ENCODE measurements around the gene UBXN6.

UBXN6 gene

GRCh38 chr19:4501691-4502090 is 44.1 kb upstream of the UBXN6 start:
- peaks cover 51% of the 10 kb centered on the region for H3K36me3 ChIP-seq (ENCODE audit: insufficient read depth, low read length)
- no peak overlapping the region for H3K27ac ChIP-seq (ENCODE audit: low read depth, low read length)
- H3K9me3 ChIP-seq (ENCODE audit: low read length): no peaks in the 10 kb centered on the region
- no peaks in the 10 kb centered on the region for H3K27me3 ChIP-seq (ENCODE audit: control insufficient read depth in 1 of 2, insufficient read depth in 2 of 2, low read length in 2 of 2)
- peaks cover 8% of the 10 kb centered on the region for H3K4me1 ChIP-seq (ENCODE audit: insufficient read depth, low read length)
- H3K4me3 ChIP-seq (ENCODE audit: low read depth in 1 of 2, low read length in 2 of 2): no peak overlapping the region
- H3K9ac ChIP-seq (ENCODE audit: low read length): no peak overlapping the region

- Histone ChIP-seq H3K9ac (ENCODE audit: low read length) (no peak overlapping the region), H3K9me3 (ENCODE audit: low read length) (no peaks in the 10 kb centered on the region), H3K36me3 (ENCODE audit: insufficient read depth, low read length) (peaks cover 49% of the 10 kb centered on the region), H3K27ac (ENCODE audit: low read depth, low read length) (no peak overlapping the region), H3K4me1 (ENCODE audit: insufficient read depth, low read length) (peaks cover 5% of the 10 kb centered on the region), H3K4me3 (ENCODE audit: low read depth in 1 of 2, low read length in 2 of 2) (no peak overlapping the region), H3K27me3 (ENCODE audit: control insufficient read depth in 1 of 2, insufficient read depth in 2 of 2, low read length in 2 of 2) (no peaks in the 10 kb centered on the region)
Observed at GRCh38 chr19:4500841-4501591, 43.4 kb upstream of the UBXN6 start.

GRCh38 chr19:4499855-4500254 is 42.3 kb upstream of the UBXN6 start:
- no peak overlapping the region for H3K4me3 ChIP-seq (ENCODE audit: low read depth in 1 of 2, low read length in 2 of 2)
- H3K36me3 ChIP-seq (ENCODE audit: insufficient read depth, low read length): peaks cover 38% of the 10 kb centered on the region
- no peak overlapping the region for H3K27ac ChIP-seq (ENCODE audit: low read depth, low read length)
- H3K27me3 ChIP-seq (ENCODE audit: control insufficient read depth in 1 of 2, insufficient read depth in 2 of 2, low read length in 2 of 2): no peaks in the 10 kb centered on the region
- peaks cover 4% of the 10 kb centered on the region for H3K4me1 ChIP-seq (ENCODE audit: insufficient read depth, low read length)
- no peak overlapping the region for H3K9ac ChIP-seq (ENCODE audit: low read length)
- no peaks in the 10 kb centered on the region for H3K9me3 ChIP-seq (ENCODE audit: low read length)

GRCh38 chr19:4499318-4499717 is 41.7 kb upstream of the UBXN6 start:
- Histone ChIP-seq H3K4me1 (ENCODE audit: insufficient read depth, low read length) (no peaks in the 10 kb centered on the region), H3K27me3 (ENCODE audit: control insufficient read depth in 1 of 2, insufficient read depth in 2 of 2, low read length in 2 of 2) (no peaks in the 10 kb centered on the region), H3K36me3 (ENCODE audit: insufficient read depth, low read length) (peaks cover 39% of the 10 kb centered on the region), H3K9ac (ENCODE audit: low read length) (no peak overlapping the region), H3K9me3 (ENCODE audit: low read length) (no peaks in the 10 kb centered on the region), H3K4me3 (ENCODE audit: low read depth in 1 of 2, low read length in 2 of 2) (no peak overlapping the region), H3K27ac (ENCODE audit: low read depth, low read length) (no peak overlapping the region)

GRCh38 chr19:4498694-4499093 is 41.1 kb upstream of the UBXN6 start:
- Histone ChIP-seq H3K36me3 (ENCODE audit: insufficient read depth, low read length) (peaks cover 45% of the 10 kb centered on the region), H3K4me3 (ENCODE audit: low read depth in 1 of 2, low read length in 2 of 2) (no peak overlapping the region), H3K27me3 (ENCODE audit: control insufficient read depth in 1 of 2, insufficient read depth in 2 of 2, low read length in 2 of 2) (no peaks in the 10 kb centered on the region), H3K27ac (ENCODE audit: low read depth, low read length) (no peak overlapping the region), H3K4me1 (ENCODE audit: insufficient read depth, low read length) (no peaks in the 10 kb centered on the region), H3K9me3 (ENCODE audit: low read length) (no peaks in the 10 kb centered on the region), H3K9ac (ENCODE audit: low read length) (no peak overlapping the region)

GRCh38 chr19:4497770-4498389 is 40.3 kb upstream of the UBXN6 start:
- Histone ChIP-seq H3K9me3 (ENCODE audit: low read length) (no peaks in the 10 kb centered on the region), H3K36me3 (ENCODE audit: insufficient read depth, low read length) (peaks cover 53% of the 10 kb centered on the region), H3K27me3 (ENCODE audit: control insufficient read depth in 1 of 2, insufficient read depth in 2 of 2, low read length in 2 of 2) (no peaks in the 10 kb centered on the region), H3K4me1 (ENCODE audit: insufficient read depth, low read length) (no peaks in the 10 kb centered on the region), H3K4me3 (ENCODE audit: low read depth in 1 of 2, low read length in 2 of 2) (no peak overlapping the region), H3K27ac (ENCODE audit: low read depth, low read length) (no peak overlapping the region), H3K9ac (ENCODE audit: low read length) (no peak overlapping the region)

GRCh38 chr19:4496304-4496703 is 38.7 kb upstream of the UBXN6 start:
- Histone ChIP-seq H3K4me3 (ENCODE audit: low read depth in 1 of 2, low read length in 2 of 2) (no peak overlapping the region), H3K9me3 (ENCODE audit: low read length) (no peaks in the 10 kb centered on the region), H3K27ac (ENCODE audit: low read depth, low read length) (no peak overlapping the region), H3K27me3 (ENCODE audit: control insufficient read depth in 1 of 2, insufficient read depth in 2 of 2, low read length in 2 of 2) (no peaks in the 10 kb centered on the region), H3K36me3 (ENCODE audit: insufficient read depth, low read length) (peaks cover 63% of the 10 kb centered on the region), H3K9ac (ENCODE audit: low read length) (no peak overlapping the region), H3K4me1 (ENCODE audit: insufficient read depth, low read length) (no peaks in the 10 kb centered on the region)

GRCh38 chr19:4495471-4495870 is 37.9 kb upstream of the UBXN6 start:
- Histone ChIP-seq H3K27me3 (ENCODE audit: control insufficient read depth in 1 of 2, insufficient read depth in 2 of 2, low read length in 2 of 2) (no peaks in the 10 kb centered on the region), H3K27ac (ENCODE audit: low read depth, low read length) (no peak overlapping the region), H3K36me3 (ENCODE audit: insufficient read depth, low read length) (peaks cover 60% of the 10 kb centered on the region), H3K4me1 (ENCODE audit: insufficient read depth, low read length) (no peaks in the 10 kb centered on the region), H3K4me3 (ENCODE audit: low read depth in 1 of 2, low read length in 2 of 2) (no peak overlapping the region), H3K9ac (ENCODE audit: low read length) (no peak overlapping the region), H3K9me3 (ENCODE audit: low read length) (no peaks in the 10 kb centered on the region)

GRCh38 chr19:4494691-4495064 is 37.1 kb upstream of the UBXN6 start:
- Histone ChIP-seq H3K36me3 (ENCODE audit: insufficient read depth, low read length) (peaks cover 68% of the 10 kb centered on the region), H3K4me3 (ENCODE audit: low read depth in 1 of 2, low read length in 2 of 2) (no peak overlapping the region), H3K27ac (ENCODE audit: low read depth, low read length) (no peak overlapping the region), H3K4me1 (ENCODE audit: insufficient read depth, low read length) (no peaks in the 10 kb centered on the region), H3K27me3 (ENCODE audit: control insufficient read depth in 1 of 2, insufficient read depth in 2 of 2, low read length in 2 of 2) (no peaks in the 10 kb centered on the region), H3K9ac (ENCODE audit: low read length) (no peak overlapping the region), H3K9me3 (ENCODE audit: low read length) (no peaks in the 10 kb centered on the region)

- H3K27me3 ChIP-seq (ENCODE audit: control insufficient read depth in 1 of 2, insufficient read depth in 2 of 2, low read length in 2 of 2): no peaks in the 10 kb centered on the region
- H3K4me1 ChIP-seq (ENCODE audit: insufficient read depth, low read length): no peaks in the 10 kb centered on the region
- no peak overlapping the region for H3K9ac ChIP-seq (ENCODE audit: low read length)
- no peak overlapping the region for H3K4me3 ChIP-seq (ENCODE audit: low read depth in 1 of 2, low read length in 2 of 2)
- peaks cover 74% of the 10 kb centered on the region for H3K36me3 ChIP-seq (ENCODE audit: insufficient read depth, low read length)
- H3K27ac ChIP-seq (ENCODE audit: low read depth, low read length): no peak overlapping the region
- H3K9me3 ChIP-seq (ENCODE audit: low read length): no peaks in the 10 kb centered on the region
Observed at GRCh38 chr19:4493929-4494690, 36.5 kb upstream of the UBXN6 start.

GRCh38 chr19:4493104-4493928 is 35.7 kb upstream of the UBXN6 start:
- Histone ChIP-seq H3K4me1 (ENCODE audit: insufficient read depth, low read length) (no peaks in the 10 kb centered on the region), H3K27me3 (ENCODE audit: control insufficient read depth in 1 of 2, insufficient read depth in 2 of 2, low read length in 2 of 2) (no peaks in the 10 kb centered on the region), H3K27ac (ENCODE audit: low read depth, low read length) (no peak overlapping the region), H3K9ac (ENCODE audit: low read length) (no peak overlapping the region), H3K36me3 (ENCODE audit: insufficient read depth, low read length) (peaks cover 69% of the 10 kb centered on the region), H3K4me3 (ENCODE audit: low read depth in 1 of 2, low read length in 2 of 2) (no peak overlapping the region), H3K9me3 (ENCODE audit: low read length) (no peaks in the 10 kb centered on the region)
